Measurements from ENCODE around the gene NPHP4. TPM values are rescaled to one million over a fixed set of nuclear protein-coding genes. Genes with fewer than 3 reads are reported as not detected.

The NPHP4 gene
- polyA plus RNA-seq, 1 donor (not counting 4 experiments of a cell fraction or from before 2014, with no cell fraction given) = 3.7 TPM

GRCh38 chr1:6016191-6016865 is 24.1 kb upstream of the NPHP4 start:
- Histone ChIP-seq H3K4me2 (ENCODE audit: control insufficient read depth, extremely low read depth, insufficient read depth, low read depth, low read length) (no peak overlapping the region), H3K27ac (ENCODE audit: control insufficient read depth, insufficient read depth, low read length) (no peak overlapping the region), H3K9ac (ENCODE audit: control insufficient read depth, extremely low read depth, insufficient read depth, low read length) (no peak overlapping the region), H3K9me3 (ENCODE audit: control insufficient read depth, low read depth, low read length) (no peaks in the 10 kb centered on the region), H3K27me3 (ENCODE audit: control insufficient read depth, extremely low read depth, insufficient read depth, low read length) (peaks cover 10% of the 10 kb centered on the region), H3K9me1 (ENCODE audit: control insufficient read depth, extremely low read depth, insufficient read depth, low read length) (no peaks in the 10 kb centered on the region), H3K79me2 (ENCODE audit: control insufficient read depth, insufficient read depth, low read length) (no peaks in the 10 kb centered on the region), H3K4me3 (ENCODE audit: control insufficient read depth in 2 of 3, extremely low read depth in 1 of 3, insufficient read depth in 2 of 3, low read depth in 1 of 3, low read length in 3 of 3) (no peak overlapping the region), H4K20me1 (ENCODE audit: control insufficient read depth, extremely low read depth, insufficient read depth, low read length) (no peaks in the 10 kb centered on the region), H2AFZ (ENCODE audit: control insufficient read depth, low read length) (no peak overlapping the region), H3K36me3 (ENCODE audit: control insufficient read depth in 2 of 2, extremely low read depth in 1 of 2, insufficient read depth in 2 of 2, low read length in 2 of 2) (no peaks in the 10 kb centered on the region), H3K4me1 (ENCODE audit: control insufficient read depth, extremely low read depth, insufficient read depth, low read length) (peaks cover 8% of the 10 kb centered on the region)
- dilution Hi-C loops (cut with MboI; ENCODE audit: extremely low pct_ligation_motif_present, low sequenced_read_pairs) = no loop called here
- FAIRE-seq = peak; percentile 95
- DNase-seq (ENCODE audit: low read depth, low spot score) = peak; percentile 67
- TF ChIP-seq EZH2 (IDR thresholded peaks at IDR 0.05; ENCODE audit: low read length) = no peak
- TF ChIP-seq, protein P1, sequence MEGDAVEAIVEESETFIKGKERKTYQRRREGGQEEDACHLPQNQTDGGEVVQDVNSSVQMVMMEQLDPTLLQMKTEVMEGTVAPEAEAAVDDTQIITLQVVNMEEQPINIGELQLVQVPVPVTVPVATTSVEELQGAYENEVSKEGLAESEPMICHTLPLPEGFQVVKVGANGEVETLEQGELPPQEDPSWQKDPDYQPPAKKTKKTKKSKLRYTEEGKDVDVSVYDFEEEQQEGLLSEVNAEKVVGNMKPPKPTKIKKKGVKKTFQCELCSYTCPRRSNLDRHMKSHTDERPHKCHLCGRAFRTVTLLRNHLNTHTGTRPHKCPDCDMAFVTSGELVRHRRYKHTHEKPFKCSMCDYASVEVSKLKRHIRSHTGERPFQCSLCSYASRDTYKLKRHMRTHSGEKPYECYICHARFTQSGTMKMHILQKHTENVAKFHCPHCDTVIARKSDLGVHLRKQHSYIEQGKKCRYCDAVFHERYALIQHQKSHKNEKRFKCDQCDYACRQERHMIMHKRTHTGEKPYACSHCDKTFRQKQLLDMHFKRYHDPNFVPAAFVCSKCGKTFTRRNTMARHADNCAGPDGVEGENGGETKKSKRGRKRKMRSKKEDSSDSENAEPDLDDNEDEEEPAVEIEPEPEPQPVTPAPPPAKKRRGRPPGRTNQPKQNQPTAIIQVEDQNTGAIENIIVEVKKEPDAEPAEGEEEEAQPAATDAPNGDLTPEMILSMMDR (optimal IDR thresholded peaks at IDR 0.05 in 1 of 3, IDR thresholded peaks at IDR 0.05 in 1 of 3, conservative IDR thresholded peaks at IDR 0.05 in 1 of 3; ENCODE audit: extremely low read depth in 1 of 3, insufficient read depth in 2 of 3, low read length in 3 of 3) = no peak

GRCh38 chr1:6014130-6014999 is 22.1 kb upstream of the NPHP4 start:
- Histone ChIP-seq H3K27ac (ENCODE audit: control insufficient read depth, insufficient read depth, low read length) (no peak overlapping the region), H3K9me3 (ENCODE audit: control insufficient read depth, low read depth, low read length) (no peaks in the 10 kb centered on the region), H3K4me3 (ENCODE audit: control insufficient read depth in 2 of 3, extremely low read depth in 1 of 3, insufficient read depth in 2 of 3, low read depth in 1 of 3, low read length in 3 of 3) (no peak overlapping the region), H3K9me1 (ENCODE audit: control insufficient read depth, extremely low read depth, insufficient read depth, low read length) (no peaks in the 10 kb centered on the region), H3K4me1 (ENCODE audit: control insufficient read depth, extremely low read depth, insufficient read depth, low read length) (peaks cover 8% of the 10 kb centered on the region), H3K36me3 (ENCODE audit: control insufficient read depth in 2 of 2, extremely low read depth in 1 of 2, insufficient read depth in 2 of 2, low read length in 2 of 2) (no peaks in the 10 kb centered on the region), H3K4me2 (ENCODE audit: control insufficient read depth, extremely low read depth, insufficient read depth, low read depth, low read length) (no peak overlapping the region), H4K20me1 (ENCODE audit: control insufficient read depth, extremely low read depth, insufficient read depth, low read length) (no peaks in the 10 kb centered on the region), H2AFZ (ENCODE audit: control insufficient read depth, low read length) (no peak overlapping the region), H3K79me2 (ENCODE audit: control insufficient read depth, insufficient read depth, low read length) (no peaks in the 10 kb centered on the region), H3K27me3 (ENCODE audit: control insufficient read depth, extremely low read depth, insufficient read depth, low read length) (peaks cover 6% of the 10 kb centered on the region), H3K9ac (ENCODE audit: control insufficient read depth, extremely low read depth, insufficient read depth, low read length) (no peak overlapping the region)
- dilution Hi-C loops (cut with MboI; ENCODE audit: extremely low pct_ligation_motif_present, low sequenced_read_pairs) = no loop called here
- TF ChIP-seq EZH2 (IDR thresholded peaks at IDR 0.05; ENCODE audit: low read length) = no peak
- TF ChIP-seq, protein P1 (optimal IDR thresholded peaks at IDR 0.05 in 1 of 3, IDR thresholded peaks at IDR 0.05 in 1 of 3, conservative IDR thresholded peaks at IDR 0.05 in 1 of 3; ENCODE audit: extremely low read depth in 1 of 3, insufficient read depth in 2 of 3, low read length in 3 of 3) = no peak
- no peak for DNase-seq (ENCODE audit: low read depth, low spot score)
- FAIRE-seq = no peak
